ENCODE results near the gene CDKL2.
"Not testable (repeated sequence)": the region's sequence is repeated elsewhere in the genome, so short reads cannot be mapped to it uniquely, and the experiment has no call there.

CDKL2 gene

GRCh38 chr4:75630174-75630936, at the start of gene CDKL2:
TSS of gene CDKL2 (minus strand) at chr4:75630528. CDS start at chr4:75625988, 4,540 bp downstream.
- DNase-seq (ENCODE audit: low read depth) = peak; percentile 93

- no peak for DNase-seq (ENCODE audit: low read depth)
Observed at GRCh38 chr4:75678965-75679364, 48.6 kb upstream of the CDKL2 start.

GRCh38 chr4:75678473-75678872, 48.1 kb upstream of the CDKL2 start:
- no peak for DNase-seq (ENCODE audit: low read depth)

- DNase-seq (ENCODE audit: low read depth) = no peak
Observed at GRCh38 chr4:75675004-75675531, 44.7 kb upstream of the CDKL2 start.

- DNase-seq (ENCODE audit: low read depth) = no peak
Observed at GRCh38 chr4:75673959-75674328, 43.6 kb upstream of the CDKL2 start.

GRCh38 chr4:75673027-75673958, 43.0 kb upstream of the CDKL2 start, which contains the start of gene G3BP2:
TSS of gene G3BP2 (minus strand) at chr4:75673411. CDS start at chr4:75662025, 11,386 bp downstream.
- peak; percentile 94 for DNase-seq (ENCODE audit: low read depth)

- peak; percentile 76 for DNase-seq (ENCODE audit: low read depth)
Observed at GRCh38 chr4:75672461-75673026, 42.2 kb upstream of the CDKL2 start.

GRCh38 chr4:75671802-75672421, 41.6 kb upstream of the CDKL2 start:
- no peak for DNase-seq (ENCODE audit: low read depth)

GRCh38 chr4:75668596-75668995, 38.3 kb upstream of the CDKL2 start:
- DNase-seq (ENCODE audit: low read depth) = no peak

- not testable (repeated sequence) for DNase-seq (ENCODE audit: low read depth)
Observed at GRCh38 chr4:75667636-75668035, 37.3 kb upstream of the CDKL2 start.

GRCh38 chr4:75666299-75666698, 36.0 kb upstream of the CDKL2 start:
- no peak for DNase-seq (ENCODE audit: low read depth)

- DNase-seq (ENCODE audit: low read depth) = not testable (repeated sequence)
Observed at GRCh38 chr4:75664604-75665003, 34.3 kb upstream of the CDKL2 start.

GRCh38 chr4:75662626-75663025, 32.3 kb upstream of the CDKL2 start:
- no peak for DNase-seq (ENCODE audit: low read depth)

GRCh38 chr4:75660491-75660890, 30.2 kb upstream of the CDKL2 start:
- DNase-seq (ENCODE audit: low read depth) = no peak

- no peak for DNase-seq (ENCODE audit: low read depth)
Observed at GRCh38 chr4:75659512-75660031, 29.2 kb upstream of the CDKL2 start.

GRCh38 chr4:75658876-75659275, 28.5 kb upstream of the CDKL2 start:
- no peak for DNase-seq (ENCODE audit: low read depth)

GRCh38 chr4:75655562-75655961, 25.2 kb upstream of the CDKL2 start:
- no peak for DNase-seq (ENCODE audit: low read depth)

- no peak for DNase-seq (ENCODE audit: low read depth)
Observed at GRCh38 chr4:75654905-75655304, 24.6 kb upstream of the CDKL2 start.

GRCh38 chr4:75653845-75654503, 23.6 kb upstream of the CDKL2 start:
- no peak for DNase-seq (ENCODE audit: low read depth)

- DNase-seq (ENCODE audit: low read depth) = no peak
Observed at GRCh38 chr4:75644095-75644494, 13.8 kb upstream of the CDKL2 start.

GRCh38 chr4:75643651-75644050, 13.3 kb upstream of the CDKL2 start:
- no peak for DNase-seq (ENCODE audit: low read depth)

Measured in activated T-cell treated with anti-CD3 and anti-CD28 coated beads for 1 hour (primary cell).